ENCODE measurements around the gene LRMDA. TPM values are rescaled to one million over a fixed set of nuclear protein-coding genes. Genes with fewer than 3 reads are reported as not detected.

LRMDA gene
- total and polyA plus RNA-seq, 10 of the 15 experiments (the other 5 are each of a cell fraction or from before 2014, with no cell fraction given) = 0.07 to 0.54 (median 0.29) TPM; not detected in 4

GRCh38 chr10:76172020-76172419 lies 740.6 kb downstream of the LRMDA start:
- H3K79me2 ChIP-seq (ENCODE audit: control insufficient read depth, insufficient read depth, low read length) = no peaks in the 10 kb centered on the region
- H3K9me3 ChIP-seq (replicated peaks; ENCODE audit: control insufficient read depth, insufficient read depth, low read length) = no peaks in the 10 kb centered on the region
- CTCF ChIA-PET = no interaction called here
- ATAC-seq (no peak), DNase-seq (ENCODE audit: low read depth, low spot score) (no peak), FAIRE-seq (no peak)
- RAD21 ChIA-PET (ENCODE audit: unreplicated experiment) = no interaction called here
- intact Hi-C loops (cut with micrococcal nuclease; ENCODE audit: unreplicated experiment) (no loop called here), in situ Hi-C loops (cut with MboI) (no loop called here)
- POLR2A ChIA-PET = no interaction called here
- no peaks in the 10 kb centered on the region for H3K27me3 ChIP-seq (replicated peaks in 1 of 2; ENCODE audit: control insufficient read depth in 2 of 2, insufficient read depth in 2 of 2, low read length in 1 of 2)
- H4K20me1 ChIP-seq (ENCODE audit: control insufficient read depth, insufficient read depth) = no peaks in the 10 kb centered on the region
- H3K9ac ChIP-seq (ENCODE audit: control insufficient read depth, insufficient read depth, low read length) = no peak overlapping the region
- H3K4me3 ChIP-seq = no peak overlapping the region
- no peak overlapping the region for H3K4me2 ChIP-seq (ENCODE audit: control insufficient read depth, insufficient read depth)
- H2AFZ ChIP-seq (ENCODE audit: control insufficient read depth, low read depth, low read length) = no peak overlapping the region
- H3K4me1 ChIP-seq (ENCODE audit: control insufficient read depth, insufficient read depth, low read length) = no peaks in the 10 kb centered on the region
- WGBS (ENCODE audit: insufficient coverage, insufficient replicate concordance, low lambda C conversion rate, missing lambda C conversion rate) = 45% methylated on average over 2 of the region's 2 CpGs
- BruUV-seq (replicated peaks) = no TSS peak
- H3K27ac ChIP-seq (ENCODE audit: control insufficient read depth, insufficient read depth) = no peak overlapping the region
- TF ChIP-seq MEF2A (IDR thresholded peaks at IDR 0.05; ENCODE audit: insufficient read depth, low read depth, low read length) (no peak), ZNF622 (IDR thresholded peaks at IDR 0.05) (no peak), ETV6 (conservative IDR thresholded peaks at IDR 0.05 in 1 of 2, IDR thresholded peaks at IDR 0.05 in 1 of 2; ENCODE audit: borderline replicate concordance in 1 of 2, low read depth in 1 of 2) (no peak), PAX8 (IDR thresholded peaks at IDR 0.05) (no peak), ZSCAN29 (IDR thresholded peaks at IDR 0.05) (no peak), SREBF1 (IDR thresholded peaks at IDR 0.05; ENCODE audit: low read length) (no peak), ZZZ3 (IDR thresholded peaks at IDR 0.05; ENCODE audit: control insufficient read depth, insufficient read length, low read depth) (no peak), SUPT20H (IDR thresholded peaks at IDR 0.05; ENCODE audit: borderline replicate concordance, control insufficient read depth, low read depth, low read length) (no peak), TAF1 (IDR thresholded peaks at IDR 0.05; ENCODE audit: borderline replicate concordance, low read depth, low read length) (no peak), FOXK2 (IDR thresholded peaks at IDR 0.05) (no peak), RAD51 (IDR thresholded peaks at IDR 0.05) (no peak), RCOR1 (conservative IDR thresholded peaks at IDR 0.05; ENCODE audit: low read depth, low read length) (no peak), MTA3 (IDR thresholded peaks at IDR 0.05; ENCODE audit: borderline replicate concordance, low read length) (no peak), ZBTB33 (IDR thresholded peaks at IDR 0.05) (no peak), POLR2AphosphoS5 (IDR thresholded peaks at IDR 0.05; ENCODE audit: low read length) (no peak), WRNIP1 (IDR thresholded peaks at IDR 0.05; ENCODE audit: borderline replicate concordance, low read depth, low read length) (no peak)
- TF ChIP-seq, protein P1, sequence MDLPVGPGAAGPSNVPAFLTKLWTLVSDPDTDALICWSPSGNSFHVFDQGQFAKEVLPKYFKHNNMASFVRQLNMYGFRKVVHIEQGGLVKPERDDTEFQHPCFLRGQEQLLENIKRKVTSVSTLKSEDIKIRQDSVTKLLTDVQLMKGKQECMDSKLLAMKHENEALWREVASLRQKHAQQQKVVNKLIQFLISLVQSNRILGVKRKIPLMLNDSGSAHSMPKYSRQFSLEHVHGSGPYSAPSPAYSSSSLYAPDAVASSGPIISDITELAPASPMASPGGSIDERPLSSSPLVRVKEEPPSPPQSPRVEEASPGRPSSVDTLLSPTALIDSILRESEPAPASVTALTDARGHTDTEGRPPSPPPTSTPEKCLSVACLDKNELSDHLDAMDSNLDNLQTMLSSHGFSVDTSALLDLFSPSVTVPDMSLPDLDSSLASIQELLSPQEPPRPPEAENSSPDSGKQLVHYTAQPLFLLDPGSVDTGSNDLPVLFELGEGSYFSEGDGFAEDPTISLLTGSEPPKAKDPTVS (IDR thresholded peaks at IDR 0.05; ENCODE audit: low read depth, low read length) = no peak
- TF ChIP-seq, protein P2, sequence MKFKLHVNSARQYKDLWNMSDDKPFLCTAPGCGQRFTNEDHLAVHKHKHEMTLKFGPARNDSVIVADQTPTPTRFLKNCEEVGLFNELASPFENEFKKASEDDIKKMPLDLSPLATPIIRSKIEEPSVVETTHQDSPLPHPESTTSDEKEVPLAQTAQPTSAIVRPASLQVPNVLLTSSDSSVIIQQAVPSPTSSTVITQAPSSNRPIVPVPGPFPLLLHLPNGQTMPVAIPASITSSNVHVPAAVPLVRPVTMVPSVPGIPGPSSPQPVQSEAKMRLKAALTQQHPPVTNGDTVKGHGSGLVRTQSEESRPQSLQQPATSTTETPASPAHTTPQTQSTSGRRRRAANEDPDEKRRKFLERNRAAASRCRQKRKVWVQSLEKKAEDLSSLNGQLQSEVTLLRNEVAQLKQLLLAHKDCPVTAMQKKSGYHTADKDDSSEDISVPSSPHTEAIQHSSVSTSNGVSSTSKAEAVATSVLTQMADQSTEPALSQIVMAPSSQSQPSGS (IDR thresholded peaks at IDR 0.05; ENCODE audit: low read length) = no peak
- TF ChIP-seq, protein P3, sequence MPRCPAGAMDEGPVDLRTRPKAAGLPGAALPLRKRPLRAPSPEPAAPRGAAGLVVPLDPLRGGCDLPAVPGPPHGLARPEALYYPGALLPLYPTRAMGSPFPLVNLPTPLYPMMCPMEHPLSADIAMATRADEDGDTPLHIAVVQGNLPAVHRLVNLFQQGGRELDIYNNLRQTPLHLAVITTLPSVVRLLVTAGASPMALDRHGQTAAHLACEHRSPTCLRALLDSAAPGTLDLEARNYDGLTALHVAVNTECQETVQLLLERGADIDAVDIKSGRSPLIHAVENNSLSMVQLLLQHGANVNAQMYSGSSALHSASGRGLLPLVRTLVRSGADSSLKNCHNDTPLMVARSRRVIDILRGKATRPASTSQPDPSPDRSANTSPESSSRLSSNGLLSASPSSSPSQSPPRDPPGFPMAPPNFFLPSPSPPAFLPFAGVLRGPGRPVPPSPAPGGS (IDR thresholded peaks at IDR 0.05; ENCODE audit: borderline replicate concordance, insufficient read depth, low read depth, low read length, poor library complexity, severe bottlenecking) = no peak
- H3K36me3 ChIP-seq (ENCODE audit: control insufficient read depth in 2 of 2, insufficient read depth in 2 of 2, low read length in 1 of 2) = no peaks in the 10 kb centered on the region
- SMC1A ChIA-PET (ENCODE audit: uncharacterized antibody, unreplicated experiment) = no interaction called here

Measured in GM12878 (cell line).